Measurements from ENCODE around the gene COL27A1. TPM values are rescaled to one million over a fixed set of nuclear protein-coding genes. Genes with fewer than 3 reads are reported as not detected.

Gene COL27A1
- total and polyA plus RNA-seq, 9 of the 15 experiments (the other 6 are each of a cell fraction or from before 2014, with no cell fraction given), result 0.07 TPM; not detected in 8

DNA sequence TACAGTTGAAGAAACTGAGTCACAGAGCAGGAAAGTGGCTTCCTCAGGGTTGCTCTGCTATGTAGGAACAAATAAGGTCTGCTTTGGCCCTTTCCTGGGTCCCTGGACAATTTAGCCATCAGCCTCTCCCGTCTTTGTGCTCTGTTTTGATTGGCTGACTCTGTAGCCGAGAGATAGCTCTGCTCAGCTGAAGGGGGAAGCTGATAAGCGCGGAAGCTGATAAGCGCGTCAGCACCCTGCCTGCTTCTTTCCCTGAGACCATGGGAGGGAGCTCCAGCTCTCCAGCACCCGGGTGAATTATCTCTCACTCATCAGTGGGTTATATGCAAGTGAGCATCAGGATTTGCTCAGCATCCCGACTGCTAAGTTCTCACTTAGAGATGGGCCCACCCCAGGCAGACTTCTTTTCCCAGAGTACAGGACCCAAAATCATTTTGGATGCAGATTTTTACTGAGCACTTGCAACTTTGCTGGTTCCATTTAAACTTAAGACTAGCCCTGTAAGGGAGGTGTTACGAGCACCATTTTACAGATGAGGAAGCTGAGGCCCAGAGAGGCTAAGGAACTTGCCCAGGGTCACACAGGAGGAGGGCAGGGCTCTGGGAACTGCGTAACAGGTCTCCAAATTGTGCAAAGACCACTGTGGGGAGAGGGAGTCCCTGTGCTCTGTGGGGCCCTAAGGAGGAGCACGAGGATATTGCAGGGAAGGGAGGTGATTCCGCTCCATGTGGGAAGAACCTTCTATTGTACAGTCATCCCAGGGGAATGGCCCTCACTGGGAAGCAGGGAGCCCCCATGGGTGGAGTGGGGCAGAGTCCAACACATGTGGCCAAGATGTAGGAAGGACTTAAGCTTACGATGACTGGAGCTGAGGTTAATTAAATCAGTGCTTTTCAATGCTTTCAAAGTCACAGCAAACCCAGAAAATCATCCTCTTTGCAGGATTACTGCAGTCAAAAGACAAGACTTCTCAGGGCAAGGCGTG is 83.8 kb downstream of the COL27A1 start (continued):
- TF ChIP-seq ADNP (tag; IDR thresholded peaks at IDR 0.05) (no peak), ZNF436 (CRISPR knock-in tag; IDR thresholded peaks at IDR 0.05) (no peak), IRF2 (CRISPR knock-in tag; IDR thresholded peaks at IDR 0.05) (no peak), SRF (CRISPR knock-in tag; IDR thresholded peaks at IDR 0.05) (0 out of 4 replicates have a peak, but pooled peaks of 1 of the 2 experiments have one; percentile 37), MYNN (IDR thresholded peaks at IDR 0.05) (0 out of 2 replicates have a peak, but pooled peaks have one; percentile 26), MYNN (CRISPR knock-in tag; IDR thresholded peaks at IDR 0.05) (no peak), GTF2F1 (IDR thresholded peaks at IDR 0.05; ENCODE audit: low read depth, low read length) (no peak), ZNF584 (CRISPR knock-in tag; IDR thresholded peaks at IDR 0.05; ENCODE audit: low read depth) (peak; percentile 64; the same call in 1 of the 2 replicates), ZNF197 (CRISPR knock-in tag; IDR thresholded peaks at IDR 0.05; ENCODE audit: low read depth) (0 out of 2 replicates have a peak, but pooled peaks have one; percentile 76), NR2C1 (IDR thresholded peaks at IDR 0.05) (no peak), NR2C1 (tag; IDR thresholded peaks at IDR 0.05) (peak; percentile 20; the same call in 1 of the 2 replicates), ZNF75A (CRISPR knock-in tag; IDR thresholded peaks at IDR 0.05) (no peak), ZNF507 (tag; conservative IDR thresholded peaks at IDR 0.05) (no peak), PCBP2 (IDR thresholded peaks at IDR 0.05; ENCODE audit: low read depth, low read length, poor library complexity, severe bottlenecking) (no peak), PURB (CRISPR knock-in tag; IDR thresholded peaks at IDR 0.05; ENCODE audit: low read depth) (no peak), SREBF2 (CRISPR knock-in tag; IDR thresholded peaks at IDR 0.05) (no peak), MECOM (CRISPR knock-in tag; IDR thresholded peaks at IDR 0.05) (no peak), MEIS2 (IDR thresholded peaks at IDR 0.05; ENCODE audit: partially characterized antibody) (peak; percentile 61), PHTF2 (CRISPR knock-in tag; IDR thresholded peaks at IDR 0.05) (no peak), ZNF253 (CRISPR knock-in tag; conservative IDR thresholded peaks at IDR 0.05) (no peak), ZBTB43 (CRISPR knock-in tag; IDR thresholded peaks at IDR 0.05) (no peak), HMBOX1 (IDR thresholded peaks at IDR 0.05) (no peak), SRSF1 (IDR thresholded peaks at IDR 0.05; ENCODE audit: low read depth, low read length) (no peak)
- TF ChIP-seq, protein P1, sequence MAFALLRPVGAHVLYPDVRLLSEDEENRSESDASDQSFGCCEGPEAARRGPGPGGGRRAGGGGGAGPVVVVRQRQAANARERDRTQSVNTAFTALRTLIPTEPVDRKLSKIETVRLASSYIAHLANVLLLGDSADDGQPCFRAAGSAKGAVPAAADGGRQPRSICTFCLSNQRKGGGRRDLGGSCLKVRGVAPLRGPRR (CRISPR knock-in tag; IDR thresholded peaks at IDR 0.05), result no peak

Measured in K562 (cell line).